Aorta (tissue), 5 donors: ENCODE data around the gene PRSS53. TPM values are rescaled to one million over a fixed set of nuclear protein-coding genes. Genes with fewer than 3 reads are reported as not detected.

Source experiments
- ATAC-seq: fragments of 200-7000 bp; cut with Tn5 transposase; one replicate; pipeline ENCODE4 v1.9.1; 2022; ENCODE audit warnings: moderate library complexity; ENCODE audit not compliant: low FRiP score
- DNase-seq, 2 donors: peaks; one replicate each; pipeline ENCODE4 v3.0.0-alpha.2; 2020
- H3K27ac ChIP-seq, 2 donors: one replicate each; pipeline ENCODE4 v1.5.1; 2013; ENCODE audit warnings: low read length in 2 of 2, mild to moderate bottlenecking in 2 of 2, moderate library complexity in 2 of 2, control low read depth in 1 of 2, inconsistent platforms in 1 of 2, low read depth in 1 of 2
- H3K27me3 ChIP-seq, 2 donors: one replicate each; pipeline ENCODE4 v1.6.1; 2013; ENCODE audit warnings: control low read depth in 1 of 2, low read length in 1 of 2, mild to moderate bottlenecking in 1 of 2, moderate library complexity in 1 of 2; ENCODE audit not compliant: insufficient read depth in 2 of 2, control insufficient read depth in 1 of 2
- H3K36me3 ChIP-seq, 2 donors: one replicate each; pipeline ENCODE4 v1.6.1; 2013; ENCODE audit warnings: control low read depth in 1 of 2, low read length in 1 of 2, mild to moderate bottlenecking in 1 of 2; ENCODE audit not compliant: insufficient read depth in 2 of 2, control insufficient read depth in 1 of 2
- H3K4me1 ChIP-seq, 2 donors: one replicate each; pipeline ENCODE4 v1.6.1; 2013; ENCODE audit warnings: low read length in 2 of 2, control low read depth in 1 of 2, mild to moderate bottlenecking in 1 of 2, moderate library complexity in 1 of 2; ENCODE audit not compliant: insufficient read depth in 2 of 2, control insufficient read depth in 1 of 2
- H3K4me3 ChIP-seq, 2 donors: one replicate each; pipeline ENCODE4 v1.5.1; 2013; ENCODE audit warnings: low read length in 2 of 2, control low read depth in 1 of 2, mild to moderate bottlenecking in 1 of 2
- H3K9me3 ChIP-seq: one replicate; pipeline ENCODE4 v1.6.1; 2013; ENCODE audit warnings: mild to moderate bottlenecking, low read length; ENCODE audit not compliant: control insufficient read depth
- WGBS, 2 donors: extraction: QIAGEN DNeasy Blood & Tissue Kit; methylation state at CpG; one replicate each; pipeline ENCODE4 v1.1.7; 2013; 5-methylcytosine and 5-hydroxymethylcytosine counted together
- intact Hi-C, 2 donors: fragments of 100-400 bp; cut with DNase I; formaldehyde crosslinking; loops; one replicate each; pipeline versions ENCODE4 v1.14.2 to v1.15.0; 2022
- polyA plus RNA-seq, 2 donors: library from polyadenylated mRNA; stranded (reverse); fragments of 200-250 nt; gene quantifications; one replicate each; pipeline ENCODE4 v1.2.3, GENCODE V29; 2013
- total RNA-seq, 2 donors: library from RNA; stranded (reverse); fragmentation: NEBNext Ultra II Directional; extraction: Animal tissue kit (Norgen Biotek cat#: 25700); gene quantifications; one replicate each; pipeline ENCODE4 v1.2.1, GENCODE V29; 2021
- donor health status: healthy with polysubstance abuse.
- donor health status: Bipolar disorder and iron deficiency.
- donor health status: DM: no; HTN: no; CAD: no.
- donor health status: DM: no; HTN: no; CAD: no.
- donor health status: DM: yes; HTN: yes; CAD: no.

Gene PRSS53
- total and polyA plus RNA-seq, 4 donors = 2.4 to 12.9 (median 4.8) TPM

DNA sequence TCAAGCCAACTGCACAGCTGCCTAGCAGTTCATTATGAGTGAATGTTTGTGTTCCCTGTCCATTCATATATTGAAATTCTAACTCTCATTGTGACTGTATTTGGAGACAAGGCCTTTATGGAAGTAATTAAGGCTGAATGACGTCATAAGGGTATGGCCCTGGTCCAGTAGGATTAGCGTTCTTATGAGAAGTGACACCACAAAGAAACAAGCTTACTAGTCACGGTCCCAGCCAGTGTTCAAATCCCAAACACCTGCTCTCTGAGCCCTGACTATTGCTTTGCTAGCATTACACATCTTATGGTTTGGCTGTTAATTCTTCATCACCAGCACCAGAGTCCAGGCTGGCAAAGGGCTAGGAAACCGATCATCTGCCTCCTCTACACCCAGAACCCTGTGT, 16.9 kb downstream of the PRSS53 start:
- H3K27ac ChIP-seq = no peak overlapping the region
- ATAC-seq (no peak), DNase-seq (no peak)
- no peaks in the 10 kb centered on the region for H3K36me3 ChIP-seq
- intact Hi-C loops = loop anchor here (2.0 to 10.0 kb wide), 6 partner anchors 37 to 390 kb away; partner anchors contain the start of genes HSD3B7 (in 1 of the 2), SETD1A (in 1 of the 2) and STX4 (in 1 of the 2)
- H3K4me3 ChIP-seq = no peak overlapping the region
- WGBS, 2 donors = 31 to 37% methylated on average over 4 of the region's 4 CpGs
- no peaks in the 10 kb centered on the region for H3K9me3 ChIP-seq
- peaks cover 0 to 3% of the 10 kb centered on the region in 2 donors for H3K4me1 ChIP-seq
- no peaks in the 10 kb centered on the region for H3K27me3 ChIP-seq

GRCh38 chr16:31067342-31067741, 21.4 kb downstream of the PRSS53 start:
- no peak for ATAC-seq
- intact Hi-C loops = no loop called here

DNA sequence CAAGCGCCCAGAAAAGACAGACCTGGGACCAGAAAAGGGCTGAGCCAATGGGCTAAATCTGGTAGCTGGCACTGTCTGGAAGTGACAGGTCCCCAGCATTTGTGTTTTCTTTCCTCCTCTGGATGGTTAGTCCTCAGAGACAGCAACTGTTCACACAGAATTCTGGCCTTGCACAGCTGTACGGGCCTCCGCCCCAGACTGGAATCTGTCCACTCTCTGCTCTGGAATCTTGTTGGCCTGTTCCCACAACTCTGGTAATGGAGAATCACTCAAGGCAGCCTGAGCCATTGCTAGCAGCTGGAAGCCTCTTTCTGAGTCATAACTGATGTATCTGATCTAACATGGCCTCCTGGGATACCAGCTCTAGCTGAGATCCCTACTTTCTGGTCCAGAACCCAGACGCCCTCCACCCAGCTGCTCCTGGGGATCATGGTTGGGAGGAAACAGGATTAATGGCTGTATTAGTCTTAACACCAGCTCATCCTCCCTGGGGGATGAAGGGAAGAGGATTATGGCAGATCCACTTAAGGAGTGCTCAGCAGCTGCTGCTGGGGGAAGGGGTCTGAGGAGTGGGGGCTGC, 23.8 kb downstream of the PRSS53 start:
- WGBS, 2 donors = 46 to 48% methylated on average over 4 of the region's 4 CpGs
- H3K9me3 ChIP-seq = no peaks in the 10 kb centered on the region
- H3K4me3 ChIP-seq = no peak overlapping the region
- H3K36me3 ChIP-seq = peaks cover 0 to 4% of the 10 kb centered on the region in 2 donors
- no peaks in the 10 kb centered on the region for H3K27me3 ChIP-seq
- ATAC-seq (peak; percentile 80), DNase-seq (peak in 1 of 2 donors; percentile 72)
- intact Hi-C loops = no loop called here
- H3K4me1 ChIP-seq = no peaks in the 10 kb centered on the region
- H3K27ac ChIP-seq = peak overlapping the region in 1 of 2 donors; percentile 26

More at GRCh38 chr16:31067342-31067741, 21.4 kb downstream of the PRSS53 start:
- no peaks in the 10 kb centered on the region for H3K4me1 ChIP-seq
- no peaks in the 10 kb centered on the region for H3K36me3 ChIP-seq
- H3K4me3 ChIP-seq = no peak overlapping the region
- H3K27me3 ChIP-seq = no peaks in the 10 kb centered on the region
- WGBS, 2 donors = 80 to 88% methylated on average over 3 of the region's 3 CpGs
- no peak overlapping the region for H3K27ac ChIP-seq
- H3K9me3 ChIP-seq = no peaks in the 10 kb centered on the region
- DNase-seq = no peak

- intact Hi-C loops = no loop called here
- Histone ChIP-seq H3K36me3 (peaks cover 0 to 4% of the 10 kb centered on the region in 2 donors), H3K4me1 (no peaks in the 10 kb centered on the region), H3K27ac (no peak overlapping the region), H3K9me3 (no peaks in the 10 kb centered on the region), H3K4me3 (no peak overlapping the region), H3K27me3 (no peaks in the 10 kb centered on the region)
- no peak for DNase-seq
- peak; percentile 23 for ATAC-seq
- 96% methylated on average over 53 to 56 of the region's 56 CpGs for WGBS, 2 donors
Observed at GRCh38 chr16:31063843-31064611, 24.7 kb downstream of the PRSS53 start.

GRCh38 chr16:31063495-31063842, 25.3 kb downstream of the PRSS53 start:
- intact Hi-C loops = no loop called here
- no peak for ATAC-seq
- no peak overlapping the region for H3K27ac ChIP-seq

GRCh38 chr16:31061813-31062440, 26.8 kb downstream of the PRSS53 start:
- H3K4me3 ChIP-seq = no peak overlapping the region
- WGBS, 2 donors = 96% methylated on average over 54 of the region's 54 CpGs
- no peaks in the 10 kb centered on the region for H3K4me1 ChIP-seq
- ATAC-seq = no peak
- no peaks in the 10 kb centered on the region for H3K27me3 ChIP-seq
- H3K9me3 ChIP-seq = no peaks in the 10 kb centered on the region
- H3K36me3 ChIP-seq = peaks cover 0 to 4% of the 10 kb centered on the region in 2 donors
- DNase-seq = no peak
- intact Hi-C loops = no loop called here
- H3K27ac ChIP-seq = no peak overlapping the region

More at GRCh38 chr16:31063495-31063842, 25.3 kb downstream of the PRSS53 start:
- DNase-seq = no peak
- H3K4me3 ChIP-seq = no peak overlapping the region
- no peaks in the 10 kb centered on the region for H3K27me3 ChIP-seq
- H3K36me3 ChIP-seq = peaks cover 0 to 4% of the 10 kb centered on the region in 2 donors
- no peaks in the 10 kb centered on the region for H3K9me3 ChIP-seq
- H3K4me1 ChIP-seq = no peaks in the 10 kb centered on the region
- 95 to 96% methylated on average over 9 of the region's 9 CpGs for WGBS, 2 donors

GRCh38 chr16:31061126-31061812, 27.5 kb downstream of the PRSS53 start:
- no peak for DNase-seq
- 92 to 95% methylated on average over 42 of the region's 42 CpGs for WGBS, 2 donors
- Histone ChIP-seq H3K36me3 (peaks cover 0 to 4% of the 10 kb centered on the region in 2 donors), H3K27me3 (no peaks in the 10 kb centered on the region), H3K27ac (no peak overlapping the region), H3K4me1 (no peaks in the 10 kb centered on the region), H3K4me3 (no peak overlapping the region), H3K9me3 (no peaks in the 10 kb centered on the region)
- intact Hi-C loops = no loop called here
- no peak for ATAC-seq

DNA sequence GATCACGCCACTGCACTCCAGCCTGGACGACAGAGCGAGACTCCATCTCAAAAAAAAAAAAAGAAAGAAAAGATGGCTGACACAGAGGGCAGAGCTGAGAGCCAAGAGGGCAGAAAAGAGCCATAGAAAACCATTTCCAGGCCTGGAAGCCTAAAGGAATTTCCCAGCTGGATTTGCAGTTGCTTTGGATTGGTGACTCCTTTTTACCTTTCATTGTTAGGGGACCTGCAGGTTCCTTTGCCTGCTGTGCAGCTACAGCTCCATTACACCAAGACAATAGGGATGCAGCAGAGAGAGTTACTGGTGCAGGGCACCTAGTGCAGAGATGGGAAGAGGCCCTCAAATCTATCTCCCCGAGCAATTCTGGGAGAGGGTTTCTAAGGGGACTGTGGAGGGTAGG, 33.1 kb downstream of the PRSS53 start:
- H3K27ac ChIP-seq = no peak overlapping the region
- WGBS, 2 donors = 85 to 86% methylated on average over 4 of the region's 4 CpGs
- no peaks in the 10 kb centered on the region for H3K27me3 ChIP-seq
- H3K9me3 ChIP-seq = no peaks in the 10 kb centered on the region
- DNase-seq (no peak), ATAC-seq (no peak)
- no peaks in the 10 kb centered on the region for H3K36me3 ChIP-seq
- intact Hi-C loops = no loop called here
- H3K4me3 ChIP-seq = no peak overlapping the region
- H3K4me1 ChIP-seq = no peaks in the 10 kb centered on the region
